ENCODE data around the gene SUOX. TPM values are rescaled to one million over a fixed set of nuclear protein-coding genes. Genes with fewer than 3 reads are reported as not detected.
"Not testable (repeated sequence)": the region's sequence is repeated elsewhere in the genome, so short reads cannot be mapped to it uniquely, and the experiment has no call there.

Gene SUOX
- total and polyA plus RNA-seq, 5 donors from 2014 or later = 2.2 to 10.3 (median 6.9) TPM

DNA sequence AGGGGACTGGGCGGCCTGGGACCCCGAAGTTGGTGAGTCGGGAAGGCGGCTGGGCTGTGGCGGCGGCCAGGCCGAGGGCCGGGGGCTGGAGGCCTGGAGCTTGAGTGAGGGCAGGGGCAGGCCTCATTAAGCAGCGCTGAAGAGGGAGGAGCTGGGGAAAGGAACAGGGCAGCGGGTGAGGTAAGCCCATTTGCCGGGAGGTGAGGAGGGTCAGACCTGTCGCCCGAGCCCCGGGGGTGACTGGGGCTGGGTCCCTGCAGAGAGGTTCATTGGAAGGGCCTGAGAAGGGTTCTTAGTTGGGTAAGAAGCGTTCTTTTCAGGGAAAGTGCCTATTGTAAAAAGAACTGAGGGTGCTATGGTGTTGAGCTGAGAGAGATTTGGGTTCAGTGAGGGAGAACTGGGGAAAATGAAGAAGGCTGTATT is 22.8 kb upstream of the SUOX start:
- H3K4me3 ChIP-seq (ENCODE audit: low read depth, low read length) = peak overlapping the region; percentile 83
- Mint-ChIP-seq H3K9me3 (no peaks in the 10 kb centered on the region), H3K4me3 (no peak overlapping the region), H3K27ac (no peak overlapping the region), H3K4me1 (peaks cover 10 to 29% (median 26%) of the 10 kb centered on the region in 4 donors), H3K27me3 (no peaks in the 10 kb centered on the region), H3K36me3 (peaks cover 12% of the 10 kb centered on the region)
- H3K27ac ChIP-seq (ENCODE audit: insufficient read depth, low read length, poor library complexity, severe bottlenecking) = peak overlapping the region; percentile 83
- DNase-seq (peak in 2 of 3 donors; percentile 33 to 61), ATAC-seq (ENCODE audit: low read depth in 2 of 2) (no peak)
- H3K27me3 ChIP-seq (ENCODE audit: control insufficient read depth, insufficient read depth, low read length) = no peaks in the 10 kb centered on the region
- no peaks in the 10 kb centered on the region for H3K9me3 ChIP-seq (ENCODE audit: control insufficient read depth in 2 of 2, low read length in 2 of 2)
- H3K36me3 ChIP-seq (ENCODE audit: control insufficient read depth, insufficient read depth, low read length) = peaks cover 8% of the 10 kb centered on the region
- H3K4me1 ChIP-seq (ENCODE audit: control insufficient read depth, insufficient read depth, low read length, poor library complexity, severe bottlenecking) = peaks cover 31% of the 10 kb centered on the region

DNA sequence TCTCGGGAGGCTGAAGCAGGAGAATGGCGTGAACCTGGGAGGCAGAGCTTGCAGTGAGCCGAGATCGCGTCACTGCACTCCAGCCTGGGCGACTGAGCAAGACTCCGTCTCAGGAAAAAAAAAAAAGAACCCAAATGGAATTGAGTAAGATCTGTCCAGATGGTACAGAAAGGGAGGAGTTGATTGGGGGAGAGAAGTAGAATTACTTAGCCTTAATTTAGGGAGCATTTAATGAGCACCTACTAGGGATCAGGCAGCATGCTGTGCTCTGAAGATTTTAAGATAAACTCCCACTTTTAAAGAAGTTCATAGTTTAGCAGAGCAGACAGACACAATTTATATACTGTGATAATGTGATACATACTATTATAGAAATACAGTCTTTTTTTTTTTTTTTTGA is 18.7 kb upstream of the SUOX start:
- no peak overlapping the region for H3K4me3 ChIP-seq (ENCODE audit: low read depth, low read length)
- H3K27me3 ChIP-seq (ENCODE audit: control insufficient read depth, insufficient read depth, low read length) = no peaks in the 10 kb centered on the region
- H3K36me3 ChIP-seq (ENCODE audit: control insufficient read depth, insufficient read depth, low read length) = peaks cover 31% of the 10 kb centered on the region
- no peaks in the 10 kb centered on the region for H3K9me3 ChIP-seq (ENCODE audit: control insufficient read depth in 2 of 2, low read length in 2 of 2)
- H3K9me3 Mint-ChIP-seq = no peaks in the 10 kb centered on the region
- H3K4me1 ChIP-seq (ENCODE audit: control insufficient read depth, insufficient read depth, low read length, poor library complexity, severe bottlenecking) = peaks cover 21% of the 10 kb centered on the region
- no peak overlapping the region for H3K27ac ChIP-seq (ENCODE audit: insufficient read depth, low read length, poor library complexity, severe bottlenecking)
- no peak overlapping the region for H3K4me3 Mint-ChIP-seq
- DNase-seq (no peak), ATAC-seq (ENCODE audit: low read depth in 2 of 2) (no peak)
- H3K4me1 Mint-ChIP-seq = peaks cover 12 to 49% (median 32%) of the 10 kb centered on the region in 4 donors
- no peak overlapping the region for H3K27ac Mint-ChIP-seq
- peaks cover 22% of the 10 kb centered on the region for H3K36me3 Mint-ChIP-seq
- H3K27me3 Mint-ChIP-seq = no peaks in the 10 kb centered on the region

DNA sequence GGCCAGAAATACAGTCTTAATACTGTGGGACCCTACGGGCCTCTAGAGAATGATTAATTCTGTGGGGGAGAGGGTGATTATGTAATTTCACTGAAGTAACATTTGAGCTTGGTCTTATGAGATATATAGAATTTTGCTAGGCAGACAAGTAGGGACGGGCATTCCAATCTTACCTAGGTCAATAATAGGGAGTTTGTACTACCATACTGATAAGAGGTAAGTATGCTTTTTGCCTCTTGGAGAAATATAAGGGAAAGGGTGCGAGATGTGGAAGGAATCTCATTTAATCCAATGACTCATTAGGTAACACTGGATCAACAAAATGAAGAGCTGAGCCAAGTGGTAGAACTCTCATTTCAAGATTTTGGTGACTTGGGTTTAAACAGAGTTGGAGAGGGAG is 18.0 kb upstream of the SUOX start:
- peak overlapping the region in 1 of 4 donors; percentile 68 for H3K4me3 Mint-ChIP-seq
- H3K4me1 Mint-ChIP-seq = peaks cover 12 to 53% (median 32%) of the 10 kb centered on the region in 4 donors
- H3K9me3 ChIP-seq (ENCODE audit: control insufficient read depth in 2 of 2, low read length in 2 of 2) = no peaks in the 10 kb centered on the region
- no peaks in the 10 kb centered on the region for H3K27me3 Mint-ChIP-seq
- H3K4me3 ChIP-seq (ENCODE audit: low read depth, low read length) = no peak overlapping the region
- DNase-seq (no peak), ATAC-seq (ENCODE audit: low read depth in 2 of 2) (no peak)
- peaks cover 20% of the 10 kb centered on the region for H3K4me1 ChIP-seq (ENCODE audit: control insufficient read depth, insufficient read depth, low read length, poor library complexity, severe bottlenecking)
- H3K27ac Mint-ChIP-seq = peak overlapping the region in 2 of 3 donors; percentile 2 to 57
- H3K9me3 Mint-ChIP-seq = no peaks in the 10 kb centered on the region
- peaks cover 35% of the 10 kb centered on the region for H3K36me3 ChIP-seq (ENCODE audit: control insufficient read depth, insufficient read depth, low read length)
- H3K27me3 ChIP-seq (ENCODE audit: control insufficient read depth, insufficient read depth, low read length) = no peaks in the 10 kb centered on the region
- no peak overlapping the region for H3K27ac ChIP-seq (ENCODE audit: insufficient read depth, low read length, poor library complexity, severe bottlenecking)
- H3K36me3 Mint-ChIP-seq = peaks cover 25% of the 10 kb centered on the region

DNA sequence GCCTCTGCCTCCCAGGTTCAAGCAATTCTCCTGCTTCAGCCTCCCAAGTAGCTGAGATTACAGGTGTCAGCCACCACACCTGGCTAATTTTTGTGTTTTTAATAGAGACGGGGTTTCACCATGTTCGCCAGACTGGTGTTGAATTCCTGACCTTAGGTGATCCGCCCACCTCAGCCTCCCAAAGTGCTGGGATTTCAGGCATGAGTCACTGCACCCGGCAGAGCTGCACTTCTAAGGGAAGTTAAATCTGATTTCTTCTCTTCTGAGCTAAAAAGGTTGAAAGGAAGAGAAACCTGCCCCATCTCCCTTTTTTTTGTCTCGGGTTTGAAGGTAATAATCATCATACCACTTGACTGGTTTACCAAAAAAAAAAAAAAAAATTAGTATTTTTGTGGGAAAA is 15.2 kb upstream of the SUOX start:
- H3K9me3 Mint-ChIP-seq = not testable (repeated sequence)
- peaks cover 44% of the 10 kb centered on the region for H3K36me3 ChIP-seq (ENCODE audit: control insufficient read depth, insufficient read depth, low read length)

DNA sequence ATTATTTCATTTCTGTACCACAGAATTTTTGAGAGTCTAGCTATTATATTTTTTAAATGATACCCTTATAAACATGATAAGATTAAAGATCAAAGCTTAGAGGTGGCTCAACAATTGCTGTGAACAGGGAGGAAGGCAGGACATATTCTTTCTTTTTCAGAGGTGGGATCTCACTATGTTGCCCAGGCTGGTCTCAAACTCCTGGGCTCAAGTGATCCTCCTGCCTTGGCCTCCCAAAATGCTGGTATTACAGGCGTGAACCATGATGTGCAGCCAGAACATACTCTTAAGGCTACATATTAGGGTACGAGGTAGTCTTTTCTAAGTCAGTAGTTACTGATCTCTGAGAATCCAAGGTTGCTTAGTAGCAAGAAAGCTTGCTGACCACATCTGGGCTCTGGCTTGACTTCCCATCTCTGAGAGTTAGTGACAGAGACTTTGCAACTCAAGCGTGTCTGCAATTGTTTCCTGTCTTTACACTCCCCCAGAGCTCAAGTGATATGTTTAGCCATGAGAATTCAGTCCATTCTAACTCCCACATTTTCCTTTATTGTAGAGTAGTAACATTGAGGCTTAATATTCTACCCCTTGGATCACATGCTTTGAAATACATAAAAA is 14.6 kb upstream of the SUOX start:
- Mint-ChIP-seq H3K4me3 (no peak overlapping the region), H3K27me3 (no peaks in the 10 kb centered on the region), H3K27ac (no peak overlapping the region), H3K36me3 (peaks cover 34% of the 10 kb centered on the region), H3K4me1 (peaks cover 8 to 39% (median 23%) of the 10 kb centered on the region in 4 donors), H3K9me3 (no peaks in the 10 kb centered on the region)
- DNase-seq = no peak
- H3K9me3 ChIP-seq (ENCODE audit: control insufficient read depth in 2 of 2, low read length in 2 of 2) = no peaks in the 10 kb centered on the region
- H3K36me3 ChIP-seq (ENCODE audit: control insufficient read depth, insufficient read depth, low read length) = peaks cover 46% of the 10 kb centered on the region
- no peaks in the 10 kb centered on the region for H3K27me3 ChIP-seq (ENCODE audit: control insufficient read depth, insufficient read depth, low read length)
- ATAC-seq (ENCODE audit: low read depth in 2 of 2) = no peak
- H3K27ac ChIP-seq (ENCODE audit: insufficient read depth, low read length, poor library complexity, severe bottlenecking) = no peak overlapping the region
- no peaks in the 10 kb centered on the region for H3K4me1 ChIP-seq (ENCODE audit: control insufficient read depth, insufficient read depth, low read length, poor library complexity, severe bottlenecking)
- H3K4me3 ChIP-seq (ENCODE audit: low read depth, low read length) = no peak overlapping the region

More for the DNA sequence above, 15.2 kb upstream of the SUOX start:
- not testable (repeated sequence) for H3K27ac ChIP-seq (ENCODE audit: insufficient read depth, low read length, poor library complexity, severe bottlenecking); DNase-seq; ATAC-seq (ENCODE audit: low read depth in 2 of 2); H3K27ac Mint-ChIP-seq; H3K9me3 ChIP-seq (ENCODE audit: control insufficient read depth in 2 of 2, low read length in 2 of 2); H3K27me3 Mint-ChIP-seq; H3K4me3 ChIP-seq (ENCODE audit: low read depth, low read length); H3K4me1 ChIP-seq (ENCODE audit: control insufficient read depth, insufficient read depth, low read length, poor library complexity, severe bottlenecking); H3K27me3 ChIP-seq (ENCODE audit: control insufficient read depth, insufficient read depth, low read length)
- Mint-ChIP-seq H3K36me3 (peaks cover 34% of the 10 kb centered on the region), H3K4me1 (peaks cover 8 to 44% (median 26%) of the 10 kb centered on the region in 4 donors), H3K4me3 (peak overlapping the region in 1 of 4 donors; percentile 56)

DNA sequence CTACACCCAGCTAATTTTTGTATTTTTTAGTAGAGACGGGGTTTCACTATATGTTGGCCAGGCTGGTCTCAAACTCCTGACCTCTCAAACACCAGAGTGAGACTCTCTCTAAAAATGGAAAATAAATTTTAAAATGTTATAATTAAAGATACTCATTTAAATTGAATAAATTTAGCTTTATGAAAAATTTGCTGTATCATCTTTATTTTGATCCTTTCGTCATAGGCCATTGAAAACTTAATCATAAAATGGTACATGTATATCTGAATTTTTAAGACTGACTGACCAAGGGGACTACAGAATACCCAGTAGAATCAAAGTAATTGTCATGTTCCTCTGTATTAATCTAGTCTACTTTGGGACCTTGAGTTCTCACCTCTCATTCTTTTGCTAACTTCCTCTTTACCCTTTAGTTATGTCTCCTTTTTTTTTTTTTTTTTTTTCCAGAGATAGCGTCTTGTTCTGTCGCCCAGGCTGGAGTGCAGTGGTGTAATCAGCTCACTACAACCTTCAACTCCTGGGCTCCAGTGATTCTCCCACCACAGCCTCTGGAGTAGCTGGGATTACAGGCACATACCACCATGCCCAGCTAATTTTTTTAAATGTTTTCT is 13.7 kb upstream of the SUOX start:
- Histone ChIP-seq H3K36me3 (ENCODE audit: control insufficient read depth, insufficient read depth, low read length) (peaks cover 43% of the 10 kb centered on the region), H3K27me3 (ENCODE audit: control insufficient read depth, insufficient read depth, low read length) (no peaks in the 10 kb centered on the region), H3K4me3 (ENCODE audit: low read depth, low read length) (no peak overlapping the region), H3K4me1 (ENCODE audit: control insufficient read depth, insufficient read depth, low read length, poor library complexity, severe bottlenecking) (no peaks in the 10 kb centered on the region), H3K9me3 (ENCODE audit: control insufficient read depth in 2 of 2, low read length in 2 of 2) (no peaks in the 10 kb centered on the region), H3K27ac (ENCODE audit: insufficient read depth, low read length, poor library complexity, severe bottlenecking) (no peak overlapping the region)
- no peaks in the 10 kb centered on the region for H3K27me3 Mint-ChIP-seq
- H3K27ac Mint-ChIP-seq = no peak overlapping the region
- H3K36me3 Mint-ChIP-seq = peaks cover 30% of the 10 kb centered on the region
- H3K4me1 Mint-ChIP-seq = peaks cover 8 to 34% (median 17%) of the 10 kb centered on the region in 4 donors
- no peak overlapping the region for H3K4me3 Mint-ChIP-seq
- ATAC-seq (ENCODE audit: low read depth in 2 of 2) (no peak), DNase-seq (no peak)
- H3K9me3 Mint-ChIP-seq = no peaks in the 10 kb centered on the region

DNA sequence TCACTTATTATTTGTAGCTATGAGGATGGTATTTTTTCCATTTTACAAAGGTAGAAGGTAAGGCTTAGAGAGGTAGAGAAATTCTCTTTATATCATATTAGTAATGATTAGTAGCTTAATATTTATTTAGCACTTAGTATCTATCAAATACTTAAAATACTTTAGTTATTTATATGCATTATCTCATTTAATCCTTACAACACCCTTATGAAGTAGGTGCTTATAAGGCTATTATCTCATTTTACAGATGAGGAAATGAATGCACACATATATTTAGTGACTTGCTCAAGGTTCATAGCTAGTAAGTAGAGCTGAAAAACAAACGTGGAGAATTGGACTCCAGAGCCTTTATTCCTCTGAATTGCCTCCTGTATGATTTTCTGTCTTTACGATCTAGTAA is 12.2 kb upstream of the SUOX start:
- no peak overlapping the region for H3K27ac Mint-ChIP-seq
- Histone ChIP-seq H3K4me1 (ENCODE audit: control insufficient read depth, insufficient read depth, low read length, poor library complexity, severe bottlenecking) (no peaks in the 10 kb centered on the region), H3K27me3 (ENCODE audit: control insufficient read depth, insufficient read depth, low read length) (no peaks in the 10 kb centered on the region), H3K9me3 (ENCODE audit: control insufficient read depth in 2 of 2, low read length in 2 of 2) (no peaks in the 10 kb centered on the region), H3K36me3 (ENCODE audit: control insufficient read depth, insufficient read depth, low read length) (peaks cover 49% of the 10 kb centered on the region), H3K27ac (ENCODE audit: insufficient read depth, low read length, poor library complexity, severe bottlenecking) (no peak overlapping the region), H3K4me3 (ENCODE audit: low read depth, low read length) (no peak overlapping the region)
- peaks cover 30% of the 10 kb centered on the region for H3K36me3 Mint-ChIP-seq
- ATAC-seq (ENCODE audit: low read depth in 2 of 2) (no peak), DNase-seq (no peak)
- no peak overlapping the region for H3K4me3 Mint-ChIP-seq
- no peaks in the 10 kb centered on the region for H3K27me3 Mint-ChIP-seq
- no peaks in the 10 kb centered on the region for H3K9me3 Mint-ChIP-seq
- H3K4me1 Mint-ChIP-seq = peaks cover 0 to 23% (median 8%) of the 10 kb centered on the region in 4 donors

DNA sequence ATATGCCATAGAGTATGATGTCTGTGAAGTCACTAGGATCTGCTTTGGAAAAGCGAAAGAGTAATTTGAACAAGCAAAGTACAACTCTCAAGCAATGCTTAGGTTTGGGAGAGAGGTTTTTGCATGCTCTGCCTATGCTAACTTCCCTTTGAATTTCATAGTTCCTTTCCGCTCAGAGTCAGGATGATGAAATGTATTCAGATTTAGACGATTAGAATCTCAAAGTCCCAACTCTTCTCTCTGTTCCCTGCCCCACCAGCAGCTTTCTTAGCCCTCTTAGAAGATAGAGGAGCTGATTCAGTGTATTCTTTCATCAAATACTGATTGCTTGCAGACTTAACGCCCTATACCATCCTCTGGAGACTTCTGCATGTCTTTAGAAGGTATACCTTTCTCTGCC is 11.7 kb upstream of the SUOX start:
- H3K27ac ChIP-seq (ENCODE audit: insufficient read depth, low read length, poor library complexity, severe bottlenecking) = no peak overlapping the region
- H3K4me1 Mint-ChIP-seq = peaks cover 0 to 20% (median 6%) of the 10 kb centered on the region in 4 donors
- H3K36me3 Mint-ChIP-seq = peaks cover 35% of the 10 kb centered on the region
- no peak overlapping the region for H3K4me3 Mint-ChIP-seq
- H3K27ac Mint-ChIP-seq = no peak overlapping the region
- DNase-seq (no peak), ATAC-seq (ENCODE audit: low read depth in 2 of 2) (no peak)
- H3K9me3 ChIP-seq (ENCODE audit: control insufficient read depth in 2 of 2, low read length in 2 of 2) = no peaks in the 10 kb centered on the region
- no peaks in the 10 kb centered on the region for H3K27me3 Mint-ChIP-seq
- H3K9me3 Mint-ChIP-seq = no peaks in the 10 kb centered on the region
- H3K4me3 ChIP-seq (ENCODE audit: low read depth, low read length) = no peak overlapping the region
- H3K36me3 ChIP-seq (ENCODE audit: control insufficient read depth, insufficient read depth, low read length) = peaks cover 52% of the 10 kb centered on the region
- H3K27me3 ChIP-seq (ENCODE audit: control insufficient read depth, insufficient read depth, low read length) = no peaks in the 10 kb centered on the region
- no peaks in the 10 kb centered on the region for H3K4me1 ChIP-seq (ENCODE audit: control insufficient read depth, insufficient read depth, low read length, poor library complexity, severe bottlenecking)

Measured in CD4-positive, CD25-positive, alpha-beta regulatory T cell (primary cell).